ENCODE data around the gene SLC22A7.

- TF ChIP-seq CTCF (IDR thresholded peaks at IDR 0.05) (no peak), EP300 (IDR thresholded peaks at IDR 0.05) (no peak), POLR2A (IDR thresholded peaks at IDR 0.05) (no peak)
These were observed 19.5 kb upstream of the SLC22A7 start for GRCh38 chr6:43278524-43279078.

Measured in sigmoid colon (tissue), 4 donors.